Mucosa of rectum (tissue), 2 donors: Measurements from ENCODE around the gene PCSK1.

ENCODE experiments used
- H3K27ac ChIP-seq, 2 donors: one replicate each; pipeline ENCODE4 v1.7.0; 2013; ENCODE audit warnings: inconsistent platforms in 2 of 2, low read depth in 2 of 2, low read length in 2 of 2
- H3K27me3 ChIP-seq, 2 donors: one replicate each; pipeline ENCODE4 v1.7.0; 2013; ENCODE audit warnings: low read length in 2 of 2; ENCODE audit not compliant: control insufficient read depth in 2 of 2, insufficient read depth in 2 of 2
- H3K36me3 ChIP-seq, 2 donors: one replicate each; pipeline ENCODE4 v1.7.0; 2013; ENCODE audit warnings: low read length in 2 of 2; ENCODE audit not compliant: control insufficient read depth in 2 of 2, insufficient read depth in 2 of 2
- H3K4me1 ChIP-seq, 2 donors: one replicate each; pipeline ENCODE4 v1.7.0; 2013; ENCODE audit warnings: low read length in 2 of 2, mild to moderate bottlenecking in 1 of 2; ENCODE audit not compliant: control insufficient read depth in 2 of 2, insufficient read depth in 2 of 2
- H3K4me3 ChIP-seq, 2 donors: one replicate each; pipeline ENCODE4 v1.7.0; 2013; ENCODE audit warnings: low read length in 2 of 2
- H3K9ac ChIP-seq, 2 donors: one replicate each; pipeline ENCODE4 v1.7.0; 2013; ENCODE audit warnings: low read length in 2 of 2, low read depth in 1 of 2, mild to moderate bottlenecking in 1 of 2
- H3K9me3 ChIP-seq, 2 donors: one replicate each; pipeline ENCODE4 v1.7.0; 2013; ENCODE audit warnings: low read length in 2 of 2; ENCODE audit not compliant: control insufficient read depth in 2 of 2
- donor health status: healthy.
- donor health status: Normal muscosa, but diverticular disease.

Gene PCSK1

GRCh38 chr5:96459313-96460121, 26.5 kb upstream of the PCSK1 start:
- H3K4me1 ChIP-seq: no peaks in the 10 kb centered on the region
- no peak overlapping the region for H3K9ac ChIP-seq
- no peaks in the 10 kb centered on the region for H3K27me3 ChIP-seq
- no peaks in the 10 kb centered on the region for H3K9me3 ChIP-seq
- H3K36me3 ChIP-seq: no peaks in the 10 kb centered on the region
- no peak overlapping the region for H3K4me3 ChIP-seq
- no peak overlapping the region for H3K27ac ChIP-seq

GRCh38 chr5:96458176-96458575, 25.1 kb upstream of the PCSK1 start:
- no peaks in the 10 kb centered on the region for H3K9me3 ChIP-seq
- no peak overlapping the region for H3K27ac ChIP-seq
- no peaks in the 10 kb centered on the region for H3K27me3 ChIP-seq
- H3K36me3 ChIP-seq: no peaks in the 10 kb centered on the region
- H3K4me3 ChIP-seq: no peak overlapping the region
- no peak overlapping the region for H3K9ac ChIP-seq
- no peaks in the 10 kb centered on the region for H3K4me1 ChIP-seq

GRCh38 chr5:96455789-96456188, 22.7 kb upstream of the PCSK1 start:
- Histone ChIP-seq H3K36me3 (no peaks in the 10 kb centered on the region), H3K4me3 (no peak overlapping the region), H3K4me1 (no peaks in the 10 kb centered on the region), H3K9ac (no peak overlapping the region), H3K27ac (no peak overlapping the region), H3K27me3 (no peaks in the 10 kb centered on the region), H3K9me3 (no peaks in the 10 kb centered on the region)

- H3K9me3 ChIP-seq: no peaks in the 10 kb centered on the region
- H3K36me3 ChIP-seq: no peaks in the 10 kb centered on the region
- no peaks in the 10 kb centered on the region for H3K4me1 ChIP-seq
- no peaks in the 10 kb centered on the region for H3K27me3 ChIP-seq
- H3K4me3 ChIP-seq: no peak overlapping the region
- no peak overlapping the region for H3K9ac ChIP-seq
- H3K27ac ChIP-seq: no peak overlapping the region
These were observed 20.3 kb upstream of the PCSK1 start for GRCh38 chr5:96453394-96453793.

DNA sequence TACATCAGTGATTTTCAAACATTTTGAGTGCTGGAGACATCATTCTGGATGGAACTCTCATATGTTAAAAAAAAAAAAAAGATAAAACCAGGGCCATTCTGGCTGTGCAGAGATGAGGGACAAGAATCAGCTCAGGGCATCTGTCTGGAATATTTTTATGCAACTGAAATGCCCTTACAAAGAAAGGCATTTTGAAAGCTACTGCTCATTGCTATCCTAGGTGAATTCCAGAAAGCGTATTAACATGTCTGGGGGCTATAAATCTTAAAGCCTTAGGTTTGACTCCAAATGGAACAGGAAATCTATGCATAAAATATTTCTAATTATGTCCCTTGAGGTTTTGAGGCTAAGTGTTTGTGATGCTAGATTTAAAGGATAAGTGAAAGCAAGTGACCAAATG, 14.9 kb upstream of the PCSK1 start:
- Histone ChIP-seq H3K9ac (no peak overlapping the region), H3K36me3 (no peaks in the 10 kb centered on the region), H3K4me3 (no peak overlapping the region), H3K4me1 (no peaks in the 10 kb centered on the region), H3K27ac (no peak overlapping the region), H3K9me3 (no peaks in the 10 kb centered on the region), H3K27me3 (no peaks in the 10 kb centered on the region)

DNA sequence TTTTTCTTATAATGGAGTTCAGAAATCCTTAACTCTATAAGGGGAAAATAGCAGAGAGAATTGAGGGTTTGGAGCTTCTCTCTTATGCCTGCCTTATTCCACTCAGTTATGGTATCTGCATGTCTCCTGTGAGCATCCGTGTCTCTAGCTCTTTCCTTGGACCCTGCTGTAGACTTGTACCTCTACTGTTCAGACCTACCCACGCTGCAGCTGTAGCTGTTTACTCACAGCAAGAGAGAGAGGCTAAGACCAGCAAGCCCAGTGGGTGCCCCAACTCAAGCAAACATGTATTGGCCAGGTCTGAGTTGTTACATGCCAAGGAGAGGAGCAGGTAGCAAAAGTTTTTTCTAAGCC, 7.1 kb upstream of the PCSK1 start:
- no peaks in the 10 kb centered on the region for H3K27me3 ChIP-seq
- no peaks in the 10 kb centered on the region for H3K9me3 ChIP-seq
- no peaks in the 10 kb centered on the region for H3K36me3 ChIP-seq
- no peak overlapping the region for H3K27ac ChIP-seq
- no peak overlapping the region for H3K9ac ChIP-seq
- no peak overlapping the region for H3K4me3 ChIP-seq
- H3K4me1 ChIP-seq: no peaks in the 10 kb centered on the region

DNA sequence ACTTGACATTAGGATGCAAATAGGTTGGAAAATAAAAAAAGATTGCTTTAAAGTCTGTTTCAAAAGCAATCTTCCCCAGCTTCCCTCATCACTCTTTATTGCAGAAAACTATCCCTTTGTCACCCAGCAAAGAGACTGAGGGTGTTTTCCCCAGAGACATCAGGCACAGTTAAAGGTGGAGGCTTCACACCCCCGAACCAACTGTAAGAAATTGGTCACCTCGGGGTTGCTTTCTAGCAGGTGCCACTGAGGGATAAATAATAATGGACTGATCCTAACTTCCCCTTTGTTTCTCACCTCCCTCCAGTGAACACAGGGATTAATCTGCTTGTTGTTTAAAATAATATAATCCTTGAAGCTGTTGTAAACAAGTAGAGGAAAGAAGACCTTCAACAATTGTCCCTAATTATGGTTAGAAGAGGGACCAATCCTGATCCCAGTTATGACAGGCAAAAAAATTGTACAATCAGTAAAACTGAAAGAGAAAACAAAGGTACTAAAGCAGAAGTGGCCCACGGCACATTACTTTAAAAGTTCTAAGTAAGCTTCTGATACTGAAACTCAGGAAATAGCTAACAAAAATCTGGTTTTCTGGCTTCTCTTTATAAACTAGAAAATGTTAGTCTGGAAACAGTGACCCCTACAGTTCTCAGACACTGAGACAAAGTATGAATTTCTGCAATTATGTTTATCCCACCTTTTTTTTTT, 6.6 kb upstream of the PCSK1 start:
- no peak overlapping the region for H3K27ac ChIP-seq
- no peaks in the 10 kb centered on the region for H3K4me1 ChIP-seq
- no peak overlapping the region for H3K4me3 ChIP-seq
- H3K36me3 ChIP-seq: no peaks in the 10 kb centered on the region
- H3K9ac ChIP-seq: no peak overlapping the region
- no peaks in the 10 kb centered on the region for H3K9me3 ChIP-seq
- no peaks in the 10 kb centered on the region for H3K27me3 ChIP-seq

- H3K27me3 ChIP-seq: peaks cover 12 to 17% of the 10 kb centered on the region in 2 donors
- no peaks in the 10 kb centered on the region for H3K36me3 ChIP-seq
- peaks cover 0 to 2% of the 10 kb centered on the region in 2 donors for H3K9me3 ChIP-seq
- H3K9ac ChIP-seq: no peak overlapping the region
- no peak overlapping the region for H3K4me3 ChIP-seq
- no peaks in the 10 kb centered on the region for H3K4me1 ChIP-seq
- no peak overlapping the region for H3K27ac ChIP-seq
These were observed 1.2 kb upstream of the PCSK1 start for GRCh38 chr5:96434201-96434645.

GRCh38 chr5:96432216-96433065, 607 bp downstream of the PCSK1 start:
- Histone ChIP-seq H3K27me3 (peaks cover 12 to 17% of the 10 kb centered on the region in 2 donors), H3K9me3 (peaks cover 0 to 2% of the 10 kb centered on the region in 2 donors), H3K4me3 (no peak overlapping the region), H3K9ac (no peak overlapping the region), H3K4me1 (no peaks in the 10 kb centered on the region), H3K36me3 (no peaks in the 10 kb centered on the region), H3K27ac (no peak overlapping the region)
